Hematopoietic multipotent progenitor cell treated with erythropoietin and hydrocortisone succinate and interleukin-3 and kit ligand, for 8 days (in vitro differentiated cells): Measurements from ENCODE around the gene RGS7.
"Not testable (repeated sequence)": the region's sequence is repeated elsewhere in the genome, so short reads cannot be mapped to it uniquely, and the experiment has no call there.

Experiments
- DNase-seq: peaks from one replicate; pipeline ENCODE4 v3.0.0-alpha.2; 2015

The RGS7 gene

GRCh38 chr1:241270016-241270415, 87.0 kb downstream of the RGS7 start:
- no peak for DNase-seq

GRCh38 chr1:241269116-241269515, 87.9 kb downstream of the RGS7 start:
- DNase-seq: no peak

GRCh38 chr1:241266121-241266520, 90.9 kb downstream of the RGS7 start:
- DNase-seq: no peak

- no peak for DNase-seq
These were observed 91.6 kb downstream of the RGS7 start for GRCh38 chr1:241265428-241265827.

- no peak for DNase-seq
These were observed 93.7 kb downstream of the RGS7 start for GRCh38 chr1:241263346-241263745.

- no peak for DNase-seq
These were observed 103.5 kb downstream of the RGS7 start for GRCh38 chr1:241253471-241253870.

- DNase-seq: no peak
These were observed 106.5 kb downstream of the RGS7 start for GRCh38 chr1:241250465-241250864.

- no peak for DNase-seq
These were observed 116.9 kb downstream of the RGS7 start for GRCh38 chr1:241240069-241240468.

GRCh38 chr1:241237873-241238272, 119.1 kb downstream of the RGS7 start:
- no peak for DNase-seq

GRCh38 chr1:241235256-241235897, 121.6 kb downstream of the RGS7 start:
- no peak for DNase-seq

GRCh38 chr1:241229711-241230110, 127.3 kb downstream of the RGS7 start:
- no peak for DNase-seq

- DNase-seq: no peak
These were observed 127.8 kb downstream of the RGS7 start for GRCh38 chr1:241229216-241229615.

- DNase-seq: no peak
These were observed 128.7 kb downstream of the RGS7 start for GRCh38 chr1:241228339-241228738.

- DNase-seq: no peak
These were observed 131.3 kb downstream of the RGS7 start for GRCh38 chr1:241225741-241226140.

- not testable (repeated sequence) for DNase-seq
These were observed 132.8 kb downstream of the RGS7 start for GRCh38 chr1:241224189-241224588.

GRCh38 chr1:241222813-241223212, 134.2 kb downstream of the RGS7 start:
- DNase-seq: not testable (repeated sequence)

- no peak for DNase-seq
These were observed 135.7 kb downstream of the RGS7 start for GRCh38 chr1:241221319-241221718.

- not testable (repeated sequence) for DNase-seq
These were observed 136.1 kb downstream of the RGS7 start for GRCh38 chr1:241220913-241221312.

- DNase-seq: no peak
These were observed 137.6 kb downstream of the RGS7 start for GRCh38 chr1:241219449-241219848.

- no peak for DNase-seq
These were observed 139.5 kb downstream of the RGS7 start for GRCh38 chr1:241217516-241217915.

GRCh38 chr1:241215683-241216082, 141.3 kb downstream of the RGS7 start:
- no peak for DNase-seq

- DNase-seq: no peak
These were observed 141.8 kb downstream of the RGS7 start for GRCh38 chr1:241215203-241215602.

- DNase-seq: no peak
These were observed 143.9 kb downstream of the RGS7 start for GRCh38 chr1:241213139-241213538.

GRCh38 chr1:241212628-241213027, 144.4 kb downstream of the RGS7 start:
- DNase-seq: no peak

GRCh38 chr1:241208910-241209379, 148.1 kb downstream of the RGS7 start:
- no peak for DNase-seq
